Dermis microvascular lymphatic vessel endothelial cell (primary cell): ENCODE results near the gene TEK. TPM values are rescaled to one million over a fixed set of nuclear protein-coding genes. Genes with fewer than 3 reads are reported as not detected.

Experiments used
- DNase-seq, 2 donors: peaks; one replicate each; pipeline versions ENCODE4 v3.0.0 to v3.0.0-alpha.2; 2010; ENCODE audit warnings: low read depth in 2 of 2
- total RNA-seq: library from RNA; depleted of rRNA; stranded (reverse); fragments of >200 nt; gene quantifications from 2 replicates; pipeline ENCODE4 v1.2.1, GENCODE V29; 2014

The TEK gene
- total RNA-seq, 1 donor from 2014 or later = 147 TPM

- peak; percentile 64 to 87 for DNase-seq
Observed at GRCh38 chr9:27176971-27177370, 67.9 kb downstream of the TEK start.

- DNase-seq = no peak
Observed at GRCh38 chr9:27179245-27179865, 70.3 kb downstream of the TEK start.

GRCh38 chr9:27181381-27181780, 72.4 kb downstream of the TEK start:
- DNase-seq = peak; percentile 59 to 83

- DNase-seq = no peak
Observed at GRCh38 chr9:27182421-27182820, 73.4 kb downstream of the TEK start.

- no peak for DNase-seq
Observed at GRCh38 chr9:27183131-27183530, 74.1 kb downstream of the TEK start.

GRCh38 chr9:27183701-27184100, 74.7 kb downstream of the TEK start:
- DNase-seq = no peak

- peak in 1 of 2 donors; percentile 84 for DNase-seq
Observed at GRCh38 chr9:27184556-27185351, 75.7 kb downstream of the TEK start.

GRCh38 chr9:27188426-27188825, 79.4 kb downstream of the TEK start:
- no peak for DNase-seq

GRCh38 chr9:27189426-27189825, 80.4 kb downstream of the TEK start:
- peak in 1 of 2 donors; percentile 22 for DNase-seq

- peak in 1 of 2 donors; percentile 40 for DNase-seq
Observed at GRCh38 chr9:27192291-27192960, 83.4 kb downstream of the TEK start.

- peak in 1 of 2 donors; percentile 43 for DNase-seq
Observed at GRCh38 chr9:27193886-27194285, 84.9 kb downstream of the TEK start.

- DNase-seq = peak; percentile 57 to 87
Observed at GRCh38 chr9:27194401-27195091, 85.5 kb downstream of the TEK start.

- DNase-seq = no peak
Observed at GRCh38 chr9:27195191-27195590, 86.2 kb downstream of the TEK start.

GRCh38 chr9:27196383-27196782, 87.4 kb downstream of the TEK start:
- DNase-seq = peak in 1 of 2 donors; percentile 18

- peak in 1 of 2 donors; percentile 18 for DNase-seq
Observed at GRCh38 chr9:27198190-27198589, 89.2 kb downstream of the TEK start.

- no peak for DNase-seq
Observed at GRCh38 chr9:27202056-27202455, 93.0 kb downstream of the TEK start.

- DNase-seq = no peak
Observed at GRCh38 chr9:27203783-27204182, 94.8 kb downstream of the TEK start.

- DNase-seq = no peak
Observed at GRCh38 chr9:27204578-27204977, 95.6 kb downstream of the TEK start.

GRCh38 chr9:27205198-27205597, 96.2 kb downstream of the TEK start:
- DNase-seq = no peak

- no peak for DNase-seq
Observed at GRCh38 chr9:27206041-27206440, 97.0 kb downstream of the TEK start.

- DNase-seq = no peak
Observed at GRCh38 chr9:27209034-27209433, 100.0 kb downstream of the TEK start.

- no peak for DNase-seq
Observed at GRCh38 chr9:27210588-27210987, 101.6 kb downstream of the TEK start.
